ENCODE measurements around the gene AKR1C4.

- TF ChIP-seq EZH2phosphoT487 (IDR thresholded peaks at IDR 0.05; ENCODE audit: borderline replicate concordance, low read length) (no peak), CTCF (conservative IDR thresholded peaks at IDR 0.05; ENCODE audit: low read depth, low read length) (no peak), EZH2 (IDR thresholded peaks at IDR 0.05; ENCODE audit: low read length, unreplicated experiment) (no peak)
These were observed 45.9 kb downstream of the AKR1C4 start for GRCh38 chr10:5242585-5242984.
